ENCODE data around the gene C1QTNF1. TPM values are rescaled to one million over a fixed set of nuclear protein-coding genes. Genes with fewer than 3 reads are reported as not detected.

The C1QTNF1 gene
- total RNA-seq = under 1 TPM; 0.29 to 0.41 (median 0.38) TPM

GRCh38 chr17:79023886-79024771 is at the start of gene C1QTNF1:
Gene C1QTNF1, plus strand, starts transcription at chr17:79024169. Its CDS starts 19,800 bp downstream, at chr17:79043969.
- peak within 1 kb of the TSS; percentile 83 for H3K4me3 Mint-ChIP-seq
- H3K27me3 Mint-ChIP-seq (ENCODE audit: low read depth) = peaks cover 43% of the 10 kb centered on the region
- DNase-seq (no peak), ATAC-seq (peak; percentile 82 to 86)
- H3K36me3 Mint-ChIP-seq (ENCODE audit: insufficient read depth) = no peaks in the 10 kb centered on the region
- peaks cover 10% of the 10 kb centered on the region for H3K4me1 Mint-ChIP-seq (ENCODE audit: low read depth)
- no peaks in the 10 kb centered on the region for H3K9me3 Mint-ChIP-seq

GRCh38 chr17:78974635-78975591 is 49.1 kb upstream of the C1QTNF1 start:
- no peak for DNase-seq
- H3K4me1 Mint-ChIP-seq (ENCODE audit: low read depth) = peaks cover 24% of the 10 kb centered on the region
- no peak overlapping the region for H3K4me3 Mint-ChIP-seq
- H3K36me3 Mint-ChIP-seq (ENCODE audit: insufficient read depth) = no peaks in the 10 kb centered on the region
- ATAC-seq = peak; percentile 25 to 29
- no peaks in the 10 kb centered on the region for H3K27me3 Mint-ChIP-seq (ENCODE audit: low read depth)
- no peaks in the 10 kb centered on the region for H3K9me3 Mint-ChIP-seq

GRCh38 chr17:78976907-78977680 is 46.9 kb upstream of the C1QTNF1 start:
- peak overlapping the region; percentile 42 for H3K4me3 Mint-ChIP-seq
- no peaks in the 10 kb centered on the region for H3K36me3 Mint-ChIP-seq (ENCODE audit: insufficient read depth)
- no peaks in the 10 kb centered on the region for H3K9me3 Mint-ChIP-seq
- H3K4me1 Mint-ChIP-seq (ENCODE audit: low read depth) = peaks cover 17% of the 10 kb centered on the region
- DNase-seq = no peak
- no peak for ATAC-seq
- H3K27me3 Mint-ChIP-seq (ENCODE audit: low read depth) = no peaks in the 10 kb centered on the region

- Mint-ChIP-seq H3K4me1 (ENCODE audit: low read depth) (peaks cover 17% of the 10 kb centered on the region), H3K36me3 (ENCODE audit: insufficient read depth) (no peaks in the 10 kb centered on the region)
These were observed 46.4 kb upstream of the C1QTNF1 start for GRCh38 chr17:78977681-78977943.

GRCh38 chr17:78977997-78978973 is 45.7 kb upstream of the C1QTNF1 start:
- Mint-ChIP-seq H3K9me3 (no peaks in the 10 kb centered on the region), H3K4me3 (peak overlapping the region; percentile 76), H3K36me3 (ENCODE audit: insufficient read depth) (no peaks in the 10 kb centered on the region), H3K27me3 (ENCODE audit: low read depth) (no peaks in the 10 kb centered on the region), H3K4me1 (ENCODE audit: low read depth) (peaks cover 17% of the 10 kb centered on the region)
- ATAC-seq = no peak
- no peak for DNase-seq

More at GRCh38 chr17:78977681-78977943, 46.4 kb upstream of the C1QTNF1 start:
- no peaks in the 10 kb centered on the region for H3K9me3 Mint-ChIP-seq
- no peak for ATAC-seq
- peak overlapping the region; percentile 23 for H3K4me3 Mint-ChIP-seq
- no peak for DNase-seq
- no peaks in the 10 kb centered on the region for H3K27me3 Mint-ChIP-seq (ENCODE audit: low read depth)

- Mint-ChIP-seq H3K4me1 (ENCODE audit: low read depth) (peaks cover 17% of the 10 kb centered on the region), H3K27me3 (ENCODE audit: low read depth) (peaks cover 1% of the 10 kb centered on the region), H3K36me3 (ENCODE audit: insufficient read depth) (no peaks in the 10 kb centered on the region), H3K9me3 (no peaks in the 10 kb centered on the region), H3K4me3 (peak within 1 kb of the TSS; percentile 76)
- DNase-seq = no peak
- ATAC-seq = peak; percentile 60 to 78
These were observed 44.0 kb upstream of the C1QTNF1 start, which contains the start of gene LGALS3BP for GRCh38 chr17:78979780-78980623. Gene LGALS3BP, minus strand, starts transcription at chr17:78979923. Its CDS starts 2,732 bp downstream, at chr17:78977191.

- H3K4me1 Mint-ChIP-seq (ENCODE audit: low read depth) = peaks cover 17% of the 10 kb centered on the region
- DNase-seq = no peak
- peaks cover 1% of the 10 kb centered on the region for H3K27me3 Mint-ChIP-seq (ENCODE audit: low read depth)
- H3K4me3 Mint-ChIP-seq = no peak overlapping the region
- H3K9me3 Mint-ChIP-seq = no peaks in the 10 kb centered on the region
- H3K36me3 Mint-ChIP-seq (ENCODE audit: insufficient read depth) = no peaks in the 10 kb centered on the region
- no peak for ATAC-seq
These were observed 43.4 kb upstream of the C1QTNF1 start for GRCh38 chr17:78980624-78980972.

GRCh38 chr17:78981010-78981888 is 42.7 kb upstream of the C1QTNF1 start:
- DNase-seq (no peak), ATAC-seq (no peak)
- H3K9me3 Mint-ChIP-seq = no peaks in the 10 kb centered on the region
- peaks cover 1% of the 10 kb centered on the region for H3K27me3 Mint-ChIP-seq (ENCODE audit: low read depth)
- no peak overlapping the region for H3K4me3 Mint-ChIP-seq
- no peaks in the 10 kb centered on the region for H3K36me3 Mint-ChIP-seq (ENCODE audit: insufficient read depth)
- peaks cover 20% of the 10 kb centered on the region for H3K4me1 Mint-ChIP-seq (ENCODE audit: low read depth)

GRCh38 chr17:78985395-78985794 is 38.6 kb upstream of the C1QTNF1 start:
- H3K4me1 Mint-ChIP-seq (ENCODE audit: low read depth) = peaks cover 19% of the 10 kb centered on the region
- DNase-seq (no peak), ATAC-seq (no peak)
- peaks cover 4% of the 10 kb centered on the region for H3K36me3 Mint-ChIP-seq (ENCODE audit: insufficient read depth)
- no peak overlapping the region for H3K4me3 Mint-ChIP-seq
- H3K9me3 Mint-ChIP-seq = no peaks in the 10 kb centered on the region
- peaks cover 1% of the 10 kb centered on the region for H3K27me3 Mint-ChIP-seq (ENCODE audit: low read depth)

GRCh38 chr17:78986048-78986648 is 37.8 kb upstream of the C1QTNF1 start:
- H3K9me3 Mint-ChIP-seq = no peaks in the 10 kb centered on the region
- H3K4me1 Mint-ChIP-seq (ENCODE audit: low read depth) = peaks cover 19% of the 10 kb centered on the region
- no peak for DNase-seq
- H3K36me3 Mint-ChIP-seq (ENCODE audit: insufficient read depth) = peaks cover 8% of the 10 kb centered on the region
- H3K4me3 Mint-ChIP-seq = peak overlapping the region; percentile 43
- peak in 1 of 2 donors; percentile 62 for ATAC-seq
- peaks cover 1% of the 10 kb centered on the region for H3K27me3 Mint-ChIP-seq (ENCODE audit: low read depth)

- H3K27me3 Mint-ChIP-seq (ENCODE audit: low read depth) = peaks cover 1% of the 10 kb centered on the region
- peak overlapping the region; percentile 43 for H3K4me3 Mint-ChIP-seq
- peaks cover 13% of the 10 kb centered on the region for H3K36me3 Mint-ChIP-seq (ENCODE audit: insufficient read depth)
- peaks cover 19% of the 10 kb centered on the region for H3K4me1 Mint-ChIP-seq (ENCODE audit: low read depth)
- no peak for DNase-seq
- peak in 1 of 2 donors; percentile 25 for ATAC-seq
- H3K9me3 Mint-ChIP-seq = no peaks in the 10 kb centered on the region
These were observed 37.2 kb upstream of the C1QTNF1 start for GRCh38 chr17:78986649-78987328.
